Measurements from ENCODE around the gene FAM149A.

DNA sequence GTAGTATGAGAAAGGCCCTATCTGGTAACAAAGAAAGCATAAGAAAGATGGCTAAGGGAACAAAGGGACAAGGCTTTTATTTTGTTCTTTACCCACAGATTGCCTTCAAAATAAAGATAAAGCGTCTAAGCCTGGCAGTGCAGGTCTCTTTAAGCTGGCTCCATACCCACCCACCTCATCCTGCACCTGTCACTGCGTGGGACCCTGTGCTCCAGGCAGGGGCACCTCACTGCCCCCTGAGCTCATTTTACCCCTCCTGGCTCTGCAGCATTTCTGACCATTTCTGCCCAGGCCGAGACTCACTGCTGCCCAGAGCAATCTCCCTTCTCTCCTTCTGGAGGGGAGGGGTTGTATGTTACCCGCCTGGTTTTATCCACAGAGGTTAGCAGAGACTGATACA, 85.2 kb downstream of the FAM149A start:
- no peak for TF ChIP-seq CTCF (IDR thresholded peaks at IDR 0.05 in 4 of 5, conservative IDR thresholded peaks at IDR 0.05 in 1 of 5)
- TF ChIP-seq POLR2A (IDR thresholded peaks at IDR 0.05): no peak
